ENCODE results near the gene LAMTOR3. TPM values are rescaled to one million over a fixed set of nuclear protein-coding genes. Genes with fewer than 3 reads are reported as not detected.

The LAMTOR3 gene
- polyA plus RNA-seq, 1 of the 3 experiments (the other 2 are of a cell fraction): 20.8 TPM

- H3K9ac ChIP-seq: no peak overlapping the region
- no peaks in the 10 kb centered on the region for H4K20me1 ChIP-seq (ENCODE audit: insufficient read depth)
- H3K9me2 ChIP-seq: no peaks in the 10 kb centered on the region
- H3K36me3 ChIP-seq (replicated peaks in 1 of 2; ENCODE audit: control insufficient read depth in 1 of 2, insufficient read depth in 2 of 2, low read length in 1 of 2): no peaks in the 10 kb centered on the region
- no peak for DNase-seq
- no peak overlapping the region for H3K27ac ChIP-seq (ENCODE audit: low read depth in 2 of 2, low read length in 1 of 2)
- peaks cover 0 to 3% of the 10 kb centered on the region in 2 experiments; a peak in 1 of 4 replicates for H3K4me1 ChIP-seq (ENCODE audit: control insufficient read depth in 1 of 2, insufficient read depth in 2 of 2, low read depth in 1 of 2, low read length in 1 of 2)
- H3K79me2 ChIP-seq (ENCODE audit: insufficient read depth): no peaks in the 10 kb centered on the region
- no peak overlapping the region for H2AFZ ChIP-seq (ENCODE audit: low read depth)
- ChIA-PET CTCF (interaction anchor here (1.8 kb wide), 1 partner anchor 29 kb away, joined by 4 read pairs; no protein-coding TSS in a partner anchor), POLR2A (no interaction called here)
- WGBS (ENCODE audit: low lambda C conversion rate): 67% methylated on average over 1 of the region's 1 CpG
- H3K4me3 ChIP-seq (ENCODE audit: low read depth in 2 of 2, low read length in 1 of 2): no peak overlapping the region
- no peak for TF ChIP-seq TCF12 (IDR thresholded peaks at IDR 0.05)
- no peak for TF ChIP-seq POLR2AphosphoS5 (IDR thresholded peaks at IDR 0.05; ENCODE audit: low read depth, low read length)
- TF ChIP-seq CHD2 (IDR thresholded peaks at IDR 0.05; ENCODE audit: low read length, partially characterized antibody): no peak
- no peak for TF ChIP-seq RCOR1 (IDR thresholded peaks at IDR 0.05; ENCODE audit: low read length)
- no peak for TF ChIP-seq FOSL2 (IDR thresholded peaks at IDR 0.05; ENCODE audit: borderline replicate concordance, low read depth)
- no peak for TF ChIP-seq MEF2A (IDR thresholded peaks at IDR 0.05; ENCODE audit: borderline replicate concordance, low read depth)
- no peak for TF ChIP-seq TEAD4 (IDR thresholded peaks at IDR 0.05; ENCODE audit: borderline replicate concordance, insufficient read depth)
- TF ChIP-seq IRF3 (IDR thresholded peaks at IDR 0.05; ENCODE audit: low read depth, low read length): no peak
- no peak for TF ChIP-seq RFX5 (IDR thresholded peaks at IDR 0.05; ENCODE audit: low read length)
- TF ChIP-seq REST (IDR thresholded peaks at IDR 0.05; ENCODE audit: low read depth, low read length): no peak
- TF ChIP-seq EZH2phosphoT487 (IDR thresholded peaks at IDR 0.05; ENCODE audit: borderline replicate concordance, low read depth): no peak
- no peak for TF ChIP-seq SMC3 (IDR thresholded peaks at IDR 0.05; ENCODE audit: low read depth, low read length)
- H3F3A ChIP-seq (replicated peaks; ENCODE audit: insufficient read depth): no peaks in the 10 kb centered on the region
- H3K4me2 ChIP-seq: no peak overlapping the region
- H3K9me3 ChIP-seq: no peaks in the 10 kb centered on the region
- no peaks in the 10 kb centered on the region for H3K27me3 ChIP-seq (ENCODE audit: insufficient read depth)
Measured at GRCh38 chr4:99855678-99856077, 38.5 kb downstream of the LAMTOR3 start.

- no peak overlapping the region for H3K4me3 ChIP-seq (ENCODE audit: low read depth in 2 of 2, low read length in 1 of 2)
- no peaks in the 10 kb centered on the region for H3K9me2 ChIP-seq
- H3K9ac ChIP-seq: no peak overlapping the region
- no peaks in the 10 kb centered on the region for H3K36me3 ChIP-seq (replicated peaks in 1 of 2; ENCODE audit: control insufficient read depth in 1 of 2, insufficient read depth in 2 of 2, low read length in 1 of 2)
- H3K27me3 ChIP-seq (ENCODE audit: insufficient read depth): no peaks in the 10 kb centered on the region
- no peaks in the 10 kb centered on the region for H3F3A ChIP-seq (replicated peaks; ENCODE audit: insufficient read depth)
- H4K20me1 ChIP-seq (ENCODE audit: insufficient read depth): no peaks in the 10 kb centered on the region
- no peak overlapping the region for H3K27ac ChIP-seq (ENCODE audit: low read depth in 2 of 2, low read length in 1 of 2)
- 41% methylated on average over 1 of the region's 1 CpG for WGBS (ENCODE audit: low lambda C conversion rate)
- H2AFZ ChIP-seq (ENCODE audit: low read depth): no peak overlapping the region
- CTCF ChIA-PET: interaction anchor here (0.7 to 0.9 kb wide), 2 partner anchors 31 to 95 kb away, joined by 3 read pairs; no protein-coding TSS in a partner anchor
- DNase-seq: no peak
- no peaks in the 10 kb centered on the region for H3K79me2 ChIP-seq (ENCODE audit: insufficient read depth)
- no peak overlapping the region for H3K4me2 ChIP-seq
- peaks cover 0 to 3% of the 10 kb centered on the region in 2 experiments; a peak in 1 of 4 replicates for H3K4me1 ChIP-seq (ENCODE audit: control insufficient read depth in 1 of 2, insufficient read depth in 2 of 2, low read depth in 1 of 2, low read length in 1 of 2)
- POLR2A ChIA-PET: no interaction called here
- no peaks in the 10 kb centered on the region for H3K9me3 ChIP-seq
- TF ChIP-seq SIN3A (IDR thresholded peaks at IDR 0.05; ENCODE audit: borderline replicate concordance, low read depth, low read length): no peak
- no peak for TF ChIP-seq POLR2AphosphoS5 (IDR thresholded peaks at IDR 0.05; ENCODE audit: low read depth, low read length)
- TF ChIP-seq ZBTB33 (IDR thresholded peaks at IDR 0.05; ENCODE audit: borderline replicate concordance, low read depth): no peak
- no peak for TF ChIP-seq CHD2 (IDR thresholded peaks at IDR 0.05; ENCODE audit: low read length, partially characterized antibody)
- no peak for TF ChIP-seq REST (IDR thresholded peaks at IDR 0.05; ENCODE audit: low read depth, low read length)
- TF ChIP-seq FOSL2 (IDR thresholded peaks at IDR 0.05; ENCODE audit: borderline replicate concordance, low read depth): no peak
- TF ChIP-seq RXRA (IDR thresholded peaks at IDR 0.05; ENCODE audit: borderline replicate concordance, low read depth): no peak
- no peak for TF ChIP-seq TAF1 (IDR thresholded peaks at IDR 0.05; ENCODE audit: borderline replicate concordance, low read depth, low read length)
Measured at GRCh38 chr4:99853999-99854398, 40.2 kb downstream of the LAMTOR3 start.

Data from SK-N-SH (cell line).